Gastroesophageal sphincter (tissue), 4 donors: ENCODE results near the gene PANK1. TPM values are rescaled to one million over a fixed set of nuclear protein-coding genes. Genes with fewer than 3 reads are reported as not detected.

Experiments
- ATAC-seq: fragments of 150-250 bp; one replicate; pipeline ENCODE4 v1.9.1; 2016; ENCODE audit warnings: mild to moderate bottlenecking, moderate library complexity
- H3K27ac ChIP-seq, 4 donors: fragments of 200-600 bp; sonication (generic) in 3 of 4; 1 replicate in 3 of 4; 2 replicates in 1 of 4; pipeline ENCODE4 v1.5.1; 2016 to 2019
- H3K27me3 ChIP-seq: fragments of 200-600 bp; sonication (generic); one replicate; pipeline ENCODE4 v1.5.1; 2019
- H3K36me3 ChIP-seq, 2 donors: fragments of 200-600 bp; sonication (generic); one replicate each; pipeline ENCODE4 v1.5.1; 2019; ENCODE audit warnings: control low read depth in 1 of 2
- H3K4me1 ChIP-seq, 3 donors: fragments of 200-600 bp; sonication (generic); 1 replicate in 2 of 3; 2 replicates in 1 of 3; pipeline ENCODE4 v1.5.1; 2016 to 2019; ENCODE audit warnings: control low read depth in 2 of 3
- H3K4me3 ChIP-seq, 2 donors: fragments of 200-600 bp; sonication (generic); one replicate each; pipeline ENCODE4 v1.5.1; 2019; ENCODE audit warnings: mild to moderate bottlenecking in 1 of 2, moderate library complexity in 1 of 2
- H3K9me3 ChIP-seq, 3 donors: fragments of 200-600 bp; sonication (generic); one replicate each; pipeline ENCODE4 v1.5.1; 2017 to 2019; ENCODE audit warnings: control low read depth in 2 of 3
- EP300 ChIP-seq: sonication (generic); formaldehyde crosslinking; IDR thresholded peaks from one replicate; pipeline ENCODE4 v1.6.1; 2017; ENCODE audit warnings: antibody characterized with exemption, mild to moderate bottlenecking
- POLR2A ChIP-seq, 2 donors: fragments of 450-650 bp; IDR thresholded peaks; one replicate each; pipeline ENCODE4 v1.6.1; 2017; ENCODE audit warnings: antibody characterized with exemption in 2 of 2, mild to moderate bottlenecking in 2 of 2, moderate library complexity in 1 of 2
- POLR2AphosphoS5 ChIP-seq: sonication (generic); formaldehyde crosslinking; IDR thresholded peaks from one replicate; pipeline ENCODE4 v1.6.1; 2017; ENCODE audit warnings: antibody characterized with exemption
- WGBS, 2 donors: methylation state at CpG; one replicate each; pipeline ENCODE4 v1.1.5; 2018; ENCODE audit warnings: low coverage in 1 of 2; 5-methylcytosine and 5-hydroxymethylcytosine counted together
- total RNA-seq, 4 donors: library from RNA; depleted of rRNA; stranded (reverse); fragments of >200 nt; gene quantifications; one replicate each; pipeline ENCODE4 v1.1.0, GENCODE V29; 2016
- TF ChIP-seq, protein P1 (sequence below), 4 experiments: fragments of 200-600 bp in 2 of 4; fragments of 450-650 bp in 2 of 4; sonication (generic) in 1 of 4; IDR thresholded peaks; one replicate each; pipeline ENCODE4 v1.5.1; 2017 to 2019; ENCODE audit warnings: antibody characterized with exemption in 4 of 4, mild to moderate bottlenecking in 2 of 4, moderate library complexity in 2 of 4

The PANK1 gene
- total RNA-seq, 4 donors from 2014 or later, result 3.6 to 4.9 (median 4.1) TPM

DNA sequence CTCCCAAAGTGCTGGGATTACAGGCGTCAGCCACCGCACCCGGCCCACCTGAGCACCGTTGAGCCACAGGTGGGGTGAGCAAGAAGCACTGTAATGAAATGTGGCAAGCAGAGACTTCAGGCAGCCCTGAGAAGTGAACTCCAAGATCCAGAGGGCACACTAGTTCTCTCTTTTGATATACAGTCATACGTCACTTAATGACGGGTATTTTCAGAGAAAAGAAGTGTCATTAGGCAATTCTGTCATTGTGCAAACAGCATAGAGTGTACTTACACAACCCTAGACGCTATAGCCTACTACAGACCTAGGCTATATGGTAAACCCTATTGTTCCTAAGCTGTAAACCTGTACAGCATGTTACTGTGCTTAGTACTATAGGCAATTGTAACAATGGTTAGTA is 7.9 kb downstream of the PANK1 start:
- WGBS, 2 donors, result 85 to 100% methylated on average over 3 of the region's 7 CpGs
- no peak for ATAC-seq
- H3K4me1 ChIP-seq, result peaks cover 0 to 2% (median 0%) of the 10 kb centered on the region in 3 donors
- no peak overlapping the region for H3K27ac ChIP-seq
- TF ChIP-seq EP300 (no peak), POLR2AphosphoS5 (no peak), POLR2A (IDR thresholded peaks at IDR 0.05) (no peak)
- TF ChIP-seq, protein P1, sequence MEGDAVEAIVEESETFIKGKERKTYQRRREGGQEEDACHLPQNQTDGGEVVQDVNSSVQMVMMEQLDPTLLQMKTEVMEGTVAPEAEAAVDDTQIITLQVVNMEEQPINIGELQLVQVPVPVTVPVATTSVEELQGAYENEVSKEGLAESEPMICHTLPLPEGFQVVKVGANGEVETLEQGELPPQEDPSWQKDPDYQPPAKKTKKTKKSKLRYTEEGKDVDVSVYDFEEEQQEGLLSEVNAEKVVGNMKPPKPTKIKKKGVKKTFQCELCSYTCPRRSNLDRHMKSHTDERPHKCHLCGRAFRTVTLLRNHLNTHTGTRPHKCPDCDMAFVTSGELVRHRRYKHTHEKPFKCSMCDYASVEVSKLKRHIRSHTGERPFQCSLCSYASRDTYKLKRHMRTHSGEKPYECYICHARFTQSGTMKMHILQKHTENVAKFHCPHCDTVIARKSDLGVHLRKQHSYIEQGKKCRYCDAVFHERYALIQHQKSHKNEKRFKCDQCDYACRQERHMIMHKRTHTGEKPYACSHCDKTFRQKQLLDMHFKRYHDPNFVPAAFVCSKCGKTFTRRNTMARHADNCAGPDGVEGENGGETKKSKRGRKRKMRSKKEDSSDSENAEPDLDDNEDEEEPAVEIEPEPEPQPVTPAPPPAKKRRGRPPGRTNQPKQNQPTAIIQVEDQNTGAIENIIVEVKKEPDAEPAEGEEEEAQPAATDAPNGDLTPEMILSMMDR (IDR thresholded peaks at IDR 0.05), result no peak
- no peaks in the 10 kb centered on the region for H3K27me3 ChIP-seq
- no peak overlapping the region for H3K4me3 ChIP-seq
- H3K36me3 ChIP-seq, result no peaks in the 10 kb centered on the region
- no peaks in the 10 kb centered on the region for H3K9me3 ChIP-seq

DNA sequence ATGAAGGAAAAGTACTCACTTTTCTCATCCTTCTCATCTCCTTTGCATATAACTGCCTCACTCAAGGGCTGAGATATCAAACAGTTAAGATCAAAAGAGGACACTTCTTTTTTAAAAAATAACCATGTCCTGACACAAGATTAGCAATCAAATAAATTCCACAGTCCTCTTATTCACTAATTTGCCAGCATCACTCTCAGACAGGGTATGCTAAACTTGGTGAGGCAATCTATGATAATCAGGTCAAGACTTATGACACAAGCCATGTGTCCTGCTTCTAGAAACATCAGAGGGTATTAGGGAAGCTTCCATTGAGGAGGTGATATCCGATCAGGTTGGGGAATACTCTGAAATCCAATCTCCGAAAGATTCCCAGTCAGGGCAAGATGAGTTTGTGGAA is 10.4 kb downstream of the PANK1 start:
- H3K4me1 ChIP-seq, result peaks cover 0 to 21% (median 0%) of the 10 kb centered on the region in 3 donors
- no peaks in the 10 kb centered on the region for H3K36me3 ChIP-seq
- no peaks in the 10 kb centered on the region for H3K27me3 ChIP-seq
- WGBS, 2 donors, result 100% methylated on average over 1 to 2 of the region's 2 CpGs
- no peak for ATAC-seq
- no peak overlapping the region for H3K4me3 ChIP-seq
- TF ChIP-seq POLR2AphosphoS5, result no peak
- TF ChIP-seq POLR2A (IDR thresholded peaks at IDR 0.05), result no peak
- no peak for TF ChIP-seq EP300
- TF ChIP-seq, protein P1 (IDR thresholded peaks at IDR 0.05), result no peak
- H3K27ac ChIP-seq, result no peak overlapping the region
- no peaks in the 10 kb centered on the region for H3K9me3 ChIP-seq

DNA sequence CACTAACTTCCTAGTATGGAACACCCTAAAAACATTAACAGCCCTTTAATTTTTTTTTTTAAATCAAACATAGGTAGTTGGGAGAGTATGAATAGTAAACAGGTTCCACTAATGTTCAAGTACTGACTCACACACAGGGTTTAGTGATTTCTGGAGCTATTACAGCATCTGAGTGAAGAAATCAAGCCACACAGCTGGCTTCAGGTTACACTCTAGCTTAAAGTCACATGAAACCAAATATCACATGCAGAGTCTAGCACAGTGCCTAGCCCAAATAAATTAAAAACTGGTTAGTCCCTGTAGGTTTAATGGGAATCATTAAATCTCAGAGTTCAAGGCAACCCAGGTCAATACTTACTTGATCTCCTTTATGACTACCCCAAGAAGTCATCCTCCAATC is 11.6 kb downstream of the PANK1 start:
- H3K27ac ChIP-seq, result no peak overlapping the region
- TF ChIP-seq, protein P1 (IDR thresholded peaks at IDR 0.05), result no peak
- TF ChIP-seq EP300, result no peak
- TF ChIP-seq POLR2AphosphoS5, result no peak
- no peak for TF ChIP-seq POLR2A (IDR thresholded peaks at IDR 0.05)
- H3K9me3 ChIP-seq, result no peaks in the 10 kb centered on the region
- H3K36me3 ChIP-seq, result no peaks in the 10 kb centered on the region
- peaks cover 0 to 29% (median 0%) of the 10 kb centered on the region in 3 donors for H3K4me1 ChIP-seq
- no peak overlapping the region for H3K4me3 ChIP-seq
- no peaks in the 10 kb centered on the region for H3K27me3 ChIP-seq
- ATAC-seq, result no peak

DNA sequence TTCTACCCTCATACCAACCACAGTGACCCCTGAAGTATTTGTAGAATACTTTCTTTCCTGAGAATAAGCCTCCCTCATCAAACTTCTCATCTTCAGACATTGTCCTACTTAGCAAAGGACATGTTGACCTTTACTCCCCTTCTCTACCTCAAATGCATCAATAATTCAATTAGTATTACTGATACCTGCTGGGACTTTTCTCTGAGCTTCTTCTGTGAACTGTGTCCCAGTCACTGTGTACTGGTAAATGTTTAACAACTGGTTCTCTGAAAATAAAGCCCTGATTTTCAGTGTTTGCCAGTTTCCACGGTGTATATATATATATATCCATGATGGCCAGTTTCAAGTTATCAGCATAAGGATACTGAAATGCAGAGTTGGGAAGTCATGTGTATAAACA is 12.2 kb downstream of the PANK1 start:
- no peak for ATAC-seq
- 88% methylated on average over 1 of the region's 1 CpG; no CpG with 5 or more reads in 1 of the 2 donors for WGBS, 2 donors
- TF ChIP-seq POLR2A (IDR thresholded peaks at IDR 0.05) (no peak), EP300 (no peak), POLR2AphosphoS5 (no peak)
- TF ChIP-seq, protein P1 (IDR thresholded peaks at IDR 0.05), result no peak
- Histone ChIP-seq H3K36me3 (no peaks in the 10 kb centered on the region), H3K4me1 (peaks cover 0 to 29% (median 0%) of the 10 kb centered on the region in 3 donors), H3K4me3 (no peak overlapping the region), H3K27ac (no peak overlapping the region), H3K9me3 (no peaks in the 10 kb centered on the region), H3K27me3 (no peaks in the 10 kb centered on the region)

DNA sequence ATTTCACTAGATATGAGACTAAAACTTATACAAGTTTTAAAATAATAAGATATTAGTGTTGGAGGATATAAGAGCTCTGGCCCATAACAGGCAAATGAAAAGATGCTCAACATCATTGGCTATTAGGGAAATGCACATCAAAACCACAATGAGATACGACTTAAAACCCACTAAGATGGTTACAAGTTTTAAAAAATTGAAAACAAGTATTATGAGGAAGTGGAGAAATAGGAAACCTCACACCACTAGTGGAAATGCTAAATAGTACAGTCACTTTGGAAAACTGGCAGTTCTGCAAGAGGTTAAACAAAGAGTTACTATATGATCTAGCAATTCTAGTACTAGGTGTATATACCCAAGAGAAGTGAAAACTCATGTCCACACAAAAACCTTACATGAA is 17.2 kb downstream of the PANK1 start:
- WGBS, 2 donors, result 89 to 91% methylated on average over 1 of the region's 1 CpG
- Histone ChIP-seq H3K36me3 (no peaks in the 10 kb centered on the region), H3K4me3 (no peak overlapping the region), H3K27ac (no peak overlapping the region), H3K4me1 (peaks cover 0 to 38% (median 0%) of the 10 kb centered on the region in 3 donors), H3K9me3 (no peaks in the 10 kb centered on the region), H3K27me3 (no peaks in the 10 kb centered on the region)
- no peak for ATAC-seq
- TF ChIP-seq POLR2AphosphoS5, result no peak
- TF ChIP-seq, protein P1 (IDR thresholded peaks at IDR 0.05), result no peak
- no peak for TF ChIP-seq EP300
- TF ChIP-seq POLR2A (IDR thresholded peaks at IDR 0.05), result no peak
